T-cell (primary cell): ENCODE results near the gene DDA1. TPM values are rescaled to one million over a fixed set of nuclear protein-coding genes. Genes with fewer than 3 reads are reported as not detected.

Source experiments
- ATAC-seq, 4 experiments: fragments of 200-7000 bp in 3 of 4; fragments of 150-1000 bp in 1 of 4; cut with Tn5 transposase; replicated peaks in 1 of 4; 1 replicate in 3 of 4; 2 replicates in 1 of 4; pipeline ENCODE4 v1.10.0; 2021; ENCODE audit warnings: moderate library complexity in 3 of 4, mild to moderate bottlenecking in 2 of 4, moderate number of reproducible peaks in 1 of 4
- CTCF ChIA-PET, 2 donors: fragments of 300-600 bp; sonication (Branson Sonifier 250); formaldehyde crosslinking; loops; one replicate each; lab custom pipeline; 2022; ENCODE audit warnings: antibody characterized with exemption in 2 of 2; lab: Charles Lee
- POLR2A ChIA-PET, 2 donors: fragments of 300-600 bp; sonication (Branson Sonifier 250); formaldehyde crosslinking; loops; one replicate each; lab custom pipeline; 2022; ENCODE audit warnings: antibody characterized with exemption in 2 of 2; lab: Charles Lee
- DNase-seq, 35 experiments: peaks; one replicate each; pipeline versions ENCODE4 v3.0.0 to v3.0.0-alpha.2; 2013 to 2023
- H3K27ac ChIP-seq: one replicate; pipeline ENCODE4 v1.5.1; 2013; ENCODE audit warnings: low read length
- H3K27me3 ChIP-seq, 2 experiments: replicated peaks in 1 of 2; 1 replicate in 1 of 2; 2 replicates in 1 of 2; pipeline versions ENCODE4 v1.6.1 to v1.7.0; 2013; ENCODE audit warnings: low read length in 1 of 2, mixed read lengths in 1 of 2; ENCODE audit not compliant: control insufficient read depth in 2 of 2, insufficient read depth in 2 of 2; ENCODE audit errors: extremely low read depth in 1 of 2
- H3K36me3 ChIP-seq, 2 donors: 1 replicate in 1 of 2; 2 replicates in 1 of 2; pipeline versions ENCODE4 v1.6.1 to v1.7.0; 2013; ENCODE audit warnings: low read length in 1 of 2; ENCODE audit not compliant: control insufficient read depth in 2 of 2, insufficient read depth in 1 of 2; ENCODE audit errors: extremely low read depth in 1 of 2
- H3K4me1 ChIP-seq, 2 experiments: 1 replicate in 1 of 2; 2 replicates in 1 of 2; pipeline versions ENCODE4 v1.6.1 to v1.7.0; 2013; ENCODE audit warnings: low read length in 2 of 2, mixed read lengths in 1 of 2; ENCODE audit not compliant: insufficient read depth in 2 of 2, control insufficient read depth in 1 of 2; ENCODE audit errors: extremely low read depth in 1 of 2
- H3K4me3 ChIP-seq, 2 donors: 1 replicate in 1 of 2; 2 replicates in 1 of 2; pipeline versions ENCODE4 v1.5.1 to v1.7.0; 2013; ENCODE audit warnings: mild to moderate bottlenecking in 2 of 2, low read length in 1 of 2, moderate library complexity in 1 of 2; ENCODE audit not compliant: control insufficient read depth in 1 of 2; ENCODE audit errors: extremely low read depth in 1 of 2
- H3K9me3 ChIP-seq: 2 replicates; pipeline ENCODE4 v1.7.0; 2013
- H3K27ac Mint-ChIP-seq, 2 donors: one replicate each; pipeline ENCODE4 v1.8.0; 2020 to 2021; ENCODE audit warnings: mild to moderate bottlenecking in 2 of 2, mixed read lengths in 2 of 2
- H3K27me3 Mint-ChIP-seq, 2 donors: one replicate each; pipeline ENCODE4 v1.8.0; 2021 to 2022; ENCODE audit warnings: mixed read lengths in 2 of 2
- H3K36me3 Mint-ChIP-seq: one replicate; pipeline ENCODE4 v1.8.0; 2021; ENCODE audit warnings: mixed read lengths
- H3K4me1 Mint-ChIP-seq, 3 donors: one replicate each; pipeline ENCODE4 v1.8.0; 2020 to 2022; ENCODE audit warnings: mixed read lengths in 3 of 3, mild to moderate bottlenecking in 1 of 3
- H3K4me3 Mint-ChIP-seq, 3 donors: one replicate each; pipeline ENCODE4 v1.8.0; 2020 to 2022; ENCODE audit warnings: mild to moderate bottlenecking in 3 of 3, mixed read lengths in 3 of 3, moderate library complexity in 3 of 3
- H3K9me3 Mint-ChIP-seq, 3 donors: one replicate each; pipeline ENCODE4 v1.8.0; 2020 to 2022; ENCODE audit warnings: mixed read lengths in 3 of 3
- WGBS: methylation state at CpG from one replicate; pipeline ENCODE4 v1.1.5; 2013; ENCODE audit warnings: missing lambda C conversion rate; ENCODE audit not compliant: insufficient coverage; 5-methylcytosine and 5-hydroxymethylcytosine counted together
- total RNA-seq, 35 experiments: library from RNA in 6 of 35; stranded (reverse) in 6 of 35; fragments of 120-200 nt in 1 of 35; gene quantifications; one replicate each; pipeline versions ENCODE4 v1.2.1 to v1.2.4 and lab custom pipeline; 2013 to 2026

DDA1 gene
- total RNA-seq, 5 donors from 2014 or later (not counting 1 experiment from before 2014, with no cell fraction given), result 37.3 to 51.7 (median 42.0) TPM

- Histone ChIP-seq H3K36me3 (peaks cover 0 to 2% of the 10 kb centered on the region in 2 donors), H3K27ac (peak within 1 kb of the TSS; percentile 59), H3K9me3 (no peaks in the 10 kb centered on the region), H3K27me3 (no peaks in the 10 kb centered on the region), H3K4me1 (peaks cover 4 to 68% of the 10 kb centered on the region in 2 experiments), H3K4me3 (peak within 1 kb of the TSS; percentile 67 to 91)
- ChIA-PET CTCF (interaction anchor here (0.6 to 1.1 kb wide), 8 partner anchors 8 to 887 kb away, joined by 3 to 10 read pairs (median 5); partner anchors contain the start of genes ANO8 (in 1 of the 2) and MPV17L2 (in 1 of the 2)), POLR2A (interaction anchor here (0.6 to 1.1 kb wide), 3 partner anchors 21 to 39 kb away, joined by 3 to 10 read pairs (median 6); partner anchors contain the start of gene BABAM1 (in 1 of the 2))
- WGBS, result under 1% methylated on average over 55 of the region's 55 CpGs
- Mint-ChIP-seq H3K4me3 (peak within 1 kb of the TSS; percentile 80 to 89 (median 85)), H3K36me3 (no peaks in the 10 kb centered on the region), H3K9me3 (no peaks in the 10 kb centered on the region), H3K27me3 (no peaks in the 10 kb centered on the region), H3K4me1 (peaks cover 45 to 58% (median 49%) of the 10 kb centered on the region in 3 donors), H3K27ac (peak within 1 kb of the TSS; percentile 89 to 94)
- DNase-seq, result peak; percentile 88 to 97 (median 91)
- peak; percentile 61 to 66 (median 63) for ATAC-seq
These were observed 3.7 kb upstream of the DDA1 start, which contains the start of gene MRPL34 for GRCh38 chr19:17305517-17306284. Gene MRPL34, plus strand, starts transcription at chr19:17305872. Its CDS starts 21 bp downstream, at chr19:17305893.

GRCh38 chr19:17306285-17306714, 3.1 kb upstream of the DDA1 start:
- Histone ChIP-seq H3K4me3 (peak overlapping the region; percentile 67 to 91), H3K9me3 (no peaks in the 10 kb centered on the region), H3K27me3 (no peaks in the 10 kb centered on the region), H3K36me3 (peaks cover 0 to 4% of the 10 kb centered on the region in 2 donors), H3K4me1 (peaks cover 8 to 74% of the 10 kb centered on the region in 2 experiments), H3K27ac (peak overlapping the region; percentile 59)
- Mint-ChIP-seq H3K4me3 (peak overlapping the region; percentile 80 to 89 (median 85)), H3K4me1 (peaks cover 46 to 61% (median 55%) of the 10 kb centered on the region in 3 donors), H3K27ac (peak overlapping the region; percentile 89 to 94), H3K27me3 (no peaks in the 10 kb centered on the region), H3K36me3 (no peaks in the 10 kb centered on the region), H3K9me3 (no peaks in the 10 kb centered on the region)
- POLR2A ChIA-PET, result interaction anchor here in 1 of 2 donors (0.9 kb wide), 1 partner anchor 21 kb away, joined by 3 read pairs; no protein-coding TSS in a partner anchor
- WGBS, result 3% methylated on average over 24 of the region's 28 CpGs
- CTCF ChIA-PET, result interaction anchor here in 1 of 2 donors (0.7 kb wide), 1 partner anchor 40 kb away, joined by 4 read pairs; no protein-coding TSS in a partner anchor
- ATAC-seq (no peak), DNase-seq (no peak)

GRCh38 chr19:17307876-17308377, 1.4 kb upstream of the DDA1 start:
- DNase-seq, result no peak
- peak overlapping the region; percentile 49 to 89 (median 80) for H3K4me3 Mint-ChIP-seq
- peak overlapping the region in 1 of 2 donors; percentile 36 for H3K27ac Mint-ChIP-seq
- CTCF ChIA-PET, result interaction anchor here in 1 of 2 donors (0.6 to 0.8 kb wide), 2 partner anchors 41 to 96 kb away, joined by 3 read pairs; partner anchors contain the start of gene BABAM1
- POLR2A ChIA-PET, result interaction anchor here in 1 of 2 donors (1.1 kb wide), 1 partner anchor 41 kb away, joined by 6 read pairs; the partner anchor contains the start of gene BABAM1
- Histone ChIP-seq H3K9me3 (no peaks in the 10 kb centered on the region), H3K27me3 (no peaks in the 10 kb centered on the region), H3K27ac (no peak overlapping the region), H3K36me3 (peaks cover 0 to 12% of the 10 kb centered on the region in 2 donors), H3K4me1 (peaks cover 6 to 72% of the 10 kb centered on the region in 2 experiments), H3K4me3 (no peak overlapping the region)
- peaks cover 48 to 59% (median 57%) of the 10 kb centered on the region in 3 donors for H3K4me1 Mint-ChIP-seq
- H3K27me3 Mint-ChIP-seq, result no peaks in the 10 kb centered on the region
- H3K9me3 Mint-ChIP-seq, result no peaks in the 10 kb centered on the region
- ATAC-seq, result no peak
- WGBS, result 95% methylated on average over 7 of the region's 8 CpGs
- H3K36me3 Mint-ChIP-seq, result peaks cover 4% of the 10 kb centered on the region

- DNase-seq (peak in 5 of 35 experiments; percentile 14 to 33 (median 18)), ATAC-seq (no peak)
- no peaks in the 10 kb centered on the region for H3K27me3 Mint-ChIP-seq
- Histone ChIP-seq H3K27ac (peak overlapping the region; percentile 52), H3K27me3 (no peaks in the 10 kb centered on the region), H3K9me3 (no peaks in the 10 kb centered on the region), H3K4me1 (peaks cover 6 to 54% of the 10 kb centered on the region in 2 experiments), H3K4me3 (peak overlapping the region; percentile 62 to 75), H3K36me3 (peaks cover 10 to 26% of the 10 kb centered on the region in 2 donors)
- 14% methylated on average over 10 of the region's 23 CpGs for WGBS
- peaks cover 36 to 47% (median 45%) of the 10 kb centered on the region in 3 donors for H3K4me1 Mint-ChIP-seq
- H3K4me3 Mint-ChIP-seq, result peak overlapping the region; percentile 93 to 98 (median 96)
- ChIA-PET POLR2A (interaction anchor here (0.6 to 1.2 kb wide), 3 partner anchors 43 to 110 kb away, joined by 3 to 4 read pairs (median 3); partner anchors contain the start of genes BABAM1 (in 2 of the 2) and MVB12A (in 1 of the 2)), CTCF (interaction anchor here in 1 of 2 donors (1.2 to 1.6 kb wide), 4 partner anchors 23 to 79 kb away, joined by 3 to 20 read pairs (median 5); partner anchors contain the start of gene BABAM1)
- H3K9me3 Mint-ChIP-seq, result no peaks in the 10 kb centered on the region
- peak overlapping the region; percentile 91 to 94 for H3K27ac Mint-ChIP-seq
- H3K36me3 Mint-ChIP-seq, result peaks cover 4% of the 10 kb centered on the region
These were observed 650 bp downstream of the DDA1 start for GRCh38 chr19:17309965-17310461.

GRCh38 chr19:17311455-17312188, 2.3 kb downstream of the DDA1 start:
- Mint-ChIP-seq H3K9me3 (no peaks in the 10 kb centered on the region), H3K4me1 (peaks cover 32 to 40% (median 38%) of the 10 kb centered on the region in 3 donors), H3K27ac (peak overlapping the region in 1 of 2 donors; percentile 44), H3K36me3 (peaks cover 14% of the 10 kb centered on the region), H3K27me3 (no peaks in the 10 kb centered on the region), H3K4me3 (peak overlapping the region; percentile 41 to 96 (median 60))
- Histone ChIP-seq H3K9me3 (no peaks in the 10 kb centered on the region), H3K27me3 (no peaks in the 10 kb centered on the region), H3K4me1 (peaks cover 6 to 41% of the 10 kb centered on the region in 2 experiments), H3K27ac (no peak overlapping the region), H3K4me3 (no peak overlapping the region), H3K36me3 (peaks cover 10 to 34% of the 10 kb centered on the region in 2 donors)
- DNase-seq, result no peak
- CTCF ChIA-PET, result interaction anchor here in 1 of 2 donors (0.5 to 0.6 kb wide), 2 partner anchors 15 to 27 kb away, joined by 7 to 9 read pairs; no protein-coding TSS in a partner anchor
- ATAC-seq, result no peak
- POLR2A ChIA-PET, result no interaction called here
- 92% methylated on average over 10 of the region's 11 CpGs for WGBS
